HepG2 (cell line): Measurements from ENCODE around the gene ZBTB46. TPM values are rescaled to one million over a fixed set of nuclear protein-coding genes. Genes with fewer than 3 reads are reported as not detected.

Experiments used
- ATF2 ChIP-seq: sonication (generic); formaldehyde crosslinking; IDR thresholded peaks from 2 replicates; pipeline ENCODE4 v1.4.0; 2020; ENCODE audit warnings: missing genetic modification reagents
- HDAC2 ChIP-seq: sonication (generic); formaldehyde crosslinking; IDR thresholded peaks from 2 replicates; pipeline ENCODE4 v1.4.0; 2020; ENCODE audit warnings: missing genetic modification reagents
- HNRNPLL ChIP-seq: fragments of 200-400 bp; formaldehyde crosslinking; IDR thresholded peaks from 2 replicates; pipeline ENCODE4 v1.6.1; 2017; ENCODE audit warnings: mild to moderate bottlenecking, low read depth, low read length; ENCODE audit not compliant: poor library complexity, severe bottlenecking
- IRF9 ChIP-seq: sonication (generic); formaldehyde crosslinking; IDR thresholded peaks from 2 replicates; pipeline ENCODE4 v1.8.0; 2022; ENCODE audit warnings: missing genetic modification reagents, mild to moderate bottlenecking, borderline replicate concordance
- KIAA2018 ChIP-seq: sonication (generic); formaldehyde crosslinking; IDR thresholded peaks from 2 replicates; pipeline ENCODE4 v1.5.0; 2020; ENCODE audit warnings: mild to moderate bottlenecking, missing genetic modification reagents, borderline replicate concordance
- KLF12 ChIP-seq: sonication (generic); formaldehyde crosslinking; IDR thresholded peaks from 2 replicates; pipeline ENCODE4 v1.4.0; 2020; ENCODE audit warnings: missing genetic modification reagents, borderline replicate concordance
- NFE2L1 ChIP-seq: sonication (generic); formaldehyde crosslinking; IDR thresholded peaks from 2 replicates; pipeline ENCODE4 v1.4.0; 2020; ENCODE audit warnings: missing genetic modification reagents, mild to moderate bottlenecking, borderline replicate concordance
- PITX1 ChIP-seq: sonication (generic); formaldehyde crosslinking; IDR thresholded peaks from 2 replicates; pipeline ENCODE4 v1.5.1; 2020; ENCODE audit warnings: mild to moderate bottlenecking, missing genetic modification reagents
- PTBP1 ChIP-seq: fragments of 200-400 bp; formaldehyde crosslinking; IDR thresholded peaks from 2 replicates; pipeline ENCODE4 v1.6.1; 2018; ENCODE audit warnings: low read length, low read depth; ENCODE audit not compliant: poor library complexity, severe bottlenecking
- RFX5 ChIP-seq: IDR thresholded peaks from 2 replicates; pipeline ENCODE4 v1.6.1; 2011; ENCODE audit warnings: low read depth, low read length, improper control_type of control experiment
- SOX13 ChIP-seq, 3 experiments: fragments of 450-650 bp in 1 of 3; sonication (generic) in 1 of 3; formaldehyde crosslinking in 1 of 3; IDR thresholded peaks in 2 of 3; conservative IDR thresholded peaks in 1 of 3; 2 replicates each; pipeline versions ENCODE4 v1.5.0 to v1.6.1; 2016 to 2020; ENCODE audit warnings: antibody characterized with exemption in 1 of 3, mild to moderate bottlenecking in 1 of 3, missing compliant biosample characterization in 1 of 3, missing genetic modification reagents in 1 of 3, moderate library complexity in 1 of 3
- TBP ChIP-seq: sonication (generic); formaldehyde crosslinking; IDR thresholded peaks from 2 replicates; pipeline ENCODE4 v1.5.0; 2020; ENCODE audit warnings: missing genetic modification reagents
- polyA plus RNA-seq, 8 experiments: library from polyadenylated mRNA; depleted of rRNA in 3 of 8; stranded (reverse) in 7 of 8; unstranded in 1 of 8; fragments of >200 nt; fragmentation: Illumina TruSeq in 4 of 8; extraction: Trizol in 4 of 8; gene quantifications; 2 replicates each; pipeline versions ENCODE4 v1.2.1 to v1.2.3, GENCODE V29; 2011 to 2016; ENCODE audit warnings: low read depth in 4 of 8, missing spikeins in 1 of 8, mixed read lengths in 1 of 8; ENCODE audit not compliant: insufficient read depth in 1 of 8
- total RNA-seq, 5 experiments: library from RNA; depleted of rRNA; stranded (reverse); fragments of >200 nt; fragmentation: Illumina TruSeq; extraction: Trizol; gene quantifications; 2 replicates each; pipeline ENCODE4 v1.2.3, GENCODE V29; 2016; ENCODE audit warnings: low read depth in 1 of 5

The ZBTB46 gene
- total and polyA plus RNA-seq, 2 of the 13 experiments (the other 11 are each of a cell fraction or from before 2014, with no cell fraction given): 1.6 to 13.5 TPM

- TF ChIP-seq KIAA2018 (no peak), NFE2L1 (CRISPR knock-in tag) (no peak), ATF2 (CRISPR knock-in tag) (no peak), IRF9 (CRISPR knock-in tag) (peak; percentile 42; the same call in 1 of the 2 replicates), PITX1 (CRISPR knock-in tag) (peak; percentile 41; the same call in 1 of the 2 replicates), PTBP1 (no peak), TBP (CRISPR knock-in tag) (no peak), SOX13 (IDR thresholded peaks at IDR 0.05) (no peak), SOX13 (CRISPR knock-in tag; conservative IDR thresholded peaks at IDR 0.05 in 1 of 2, IDR thresholded peaks at IDR 0.05 in 1 of 2) (no peak), RFX5 (no peak), HDAC2 (CRISPR knock-in tag) (no peak), KLF12 (CRISPR knock-in tag) (no peak), HNRNPLL (peak; percentile 16)
Measured at GRCh38 chr20:63861981-63862901, 31.2 kb upstream of the ZBTB46 start (continued).
